ENCODE results near the gene RHNO1.

RHNO1 gene

DNA sequence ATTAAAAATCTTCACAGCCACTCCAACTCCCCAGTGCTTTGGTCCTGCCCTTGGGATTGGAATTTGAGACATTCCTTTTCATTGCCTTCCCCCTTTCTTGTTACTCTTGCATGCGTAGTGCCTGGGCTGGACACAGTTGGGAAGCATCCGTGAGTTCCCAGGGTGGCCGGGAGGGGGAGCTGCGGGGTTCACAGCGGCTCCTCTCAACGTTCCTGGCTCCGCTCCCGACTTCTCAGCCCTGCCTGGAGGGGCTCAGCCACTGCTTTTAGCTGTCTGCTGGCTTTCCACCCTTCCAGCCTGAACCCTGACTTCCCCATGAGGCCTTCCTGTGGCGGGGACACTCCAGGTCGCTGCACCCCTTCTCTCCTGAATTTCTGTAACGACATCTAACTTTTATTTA lies 23.4 kb upstream of the RHNO1 start:
- TF ChIP-seq, protein P1, sequence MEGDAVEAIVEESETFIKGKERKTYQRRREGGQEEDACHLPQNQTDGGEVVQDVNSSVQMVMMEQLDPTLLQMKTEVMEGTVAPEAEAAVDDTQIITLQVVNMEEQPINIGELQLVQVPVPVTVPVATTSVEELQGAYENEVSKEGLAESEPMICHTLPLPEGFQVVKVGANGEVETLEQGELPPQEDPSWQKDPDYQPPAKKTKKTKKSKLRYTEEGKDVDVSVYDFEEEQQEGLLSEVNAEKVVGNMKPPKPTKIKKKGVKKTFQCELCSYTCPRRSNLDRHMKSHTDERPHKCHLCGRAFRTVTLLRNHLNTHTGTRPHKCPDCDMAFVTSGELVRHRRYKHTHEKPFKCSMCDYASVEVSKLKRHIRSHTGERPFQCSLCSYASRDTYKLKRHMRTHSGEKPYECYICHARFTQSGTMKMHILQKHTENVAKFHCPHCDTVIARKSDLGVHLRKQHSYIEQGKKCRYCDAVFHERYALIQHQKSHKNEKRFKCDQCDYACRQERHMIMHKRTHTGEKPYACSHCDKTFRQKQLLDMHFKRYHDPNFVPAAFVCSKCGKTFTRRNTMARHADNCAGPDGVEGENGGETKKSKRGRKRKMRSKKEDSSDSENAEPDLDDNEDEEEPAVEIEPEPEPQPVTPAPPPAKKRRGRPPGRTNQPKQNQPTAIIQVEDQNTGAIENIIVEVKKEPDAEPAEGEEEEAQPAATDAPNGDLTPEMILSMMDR (IDR thresholded peaks at IDR 0.05; ENCODE audit: control insufficient read depth, extremely low read depth, insufficient read depth), result peak; percentile 84
- H3K4me3 ChIP-seq (ENCODE audit: low read depth, low read length), result no peak overlapping the region
- DNase-seq (ENCODE audit: low read depth), result no peak

DNA sequence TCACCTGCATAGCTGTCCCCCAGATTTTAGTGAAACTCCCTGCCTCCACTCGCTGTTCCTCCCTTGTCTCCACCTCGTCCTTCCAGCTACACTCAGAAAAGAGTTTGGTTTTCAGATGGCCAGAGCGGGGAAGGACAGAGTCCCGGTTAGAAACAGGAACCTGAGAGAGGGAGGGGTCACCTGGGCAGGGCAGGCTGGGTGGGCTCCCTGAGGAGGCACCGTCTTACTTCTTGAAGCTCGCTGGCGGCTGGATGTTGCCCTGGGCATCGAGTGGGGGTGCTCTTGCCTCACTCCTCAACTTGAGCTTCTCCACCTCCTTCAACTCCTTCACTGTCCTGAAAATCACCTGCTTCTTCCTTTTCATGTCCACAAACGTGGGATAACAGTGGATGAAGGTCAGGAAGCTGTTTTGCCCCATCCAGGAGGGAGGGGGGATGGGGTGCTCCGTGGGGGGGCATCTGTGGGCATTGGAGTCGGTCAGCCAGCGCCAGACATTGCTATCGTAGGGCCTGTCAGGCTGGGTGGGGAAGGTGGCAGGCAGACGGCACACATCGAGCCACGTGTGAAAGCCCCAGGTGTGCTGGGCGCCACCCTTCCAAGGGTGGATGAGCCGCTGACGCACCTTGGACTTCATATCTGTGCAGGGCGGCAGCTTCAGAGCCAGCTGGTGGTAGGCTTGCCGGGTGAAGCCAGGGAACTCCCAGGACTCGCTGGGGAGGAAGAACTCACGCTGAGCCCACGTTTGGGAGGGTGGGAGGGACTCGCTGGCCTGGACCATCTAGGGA lies 22.2 kb upstream of the RHNO1 start:
- H3K4me3 ChIP-seq (ENCODE audit: low read depth, low read length), result no peak overlapping the region
- TF ChIP-seq, protein P1 (IDR thresholded peaks at IDR 0.05; ENCODE audit: control insufficient read depth, extremely low read depth, insufficient read depth), result no peak
- no peak for DNase-seq (ENCODE audit: low read depth)

DNA sequence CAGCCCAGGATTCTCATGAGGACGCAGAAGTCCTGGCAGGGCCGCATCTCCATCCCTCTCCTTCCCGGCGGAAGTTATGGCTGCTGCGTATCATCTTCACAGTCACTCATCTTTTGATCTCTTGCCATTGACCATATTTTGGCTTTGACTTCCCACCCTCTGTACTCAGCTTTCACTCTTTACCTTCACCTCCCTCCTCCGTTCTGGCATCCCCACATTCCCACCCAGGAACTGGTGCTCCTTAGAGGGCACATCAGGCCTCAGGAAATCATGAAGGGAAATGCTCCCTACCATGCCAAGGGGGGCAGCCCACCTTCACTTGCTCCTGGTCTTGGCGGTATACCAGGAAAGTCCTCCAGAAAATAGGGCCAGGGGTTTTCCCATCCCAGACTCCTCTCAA lies 21.5 kb upstream of the RHNO1 start:
- TF ChIP-seq, protein P1 (IDR thresholded peaks at IDR 0.05; ENCODE audit: control insufficient read depth, extremely low read depth, insufficient read depth), result no peak
- H3K4me3 ChIP-seq (ENCODE audit: low read depth, low read length), result no peak overlapping the region
- no peak for DNase-seq (ENCODE audit: low read depth)

DNA sequence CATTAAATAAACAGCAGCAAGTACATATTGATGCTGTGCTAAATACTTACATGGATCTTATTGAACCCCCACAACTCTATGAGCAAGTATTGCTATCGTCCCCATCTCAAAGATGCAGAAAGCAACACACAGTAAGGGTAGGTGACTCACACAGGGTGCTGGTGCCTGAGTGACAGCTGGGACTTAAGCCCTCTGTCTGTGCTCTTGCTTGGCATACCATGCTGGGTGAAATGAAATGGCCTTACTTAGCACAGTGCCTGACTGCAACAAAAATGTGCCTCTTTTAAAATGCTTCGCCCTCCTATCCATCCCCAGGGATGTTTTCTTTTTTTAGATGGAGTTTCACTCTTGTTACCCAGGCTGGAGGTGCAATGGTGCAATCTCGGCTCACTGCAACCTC lies 21.0 kb upstream of the RHNO1 start:
- TF ChIP-seq, protein P1 (IDR thresholded peaks at IDR 0.05; ENCODE audit: control insufficient read depth, extremely low read depth, insufficient read depth), result no peak
- no peak for DNase-seq (ENCODE audit: low read depth)
- H3K4me3 ChIP-seq (ENCODE audit: low read depth, low read length), result no peak overlapping the region

DNA sequence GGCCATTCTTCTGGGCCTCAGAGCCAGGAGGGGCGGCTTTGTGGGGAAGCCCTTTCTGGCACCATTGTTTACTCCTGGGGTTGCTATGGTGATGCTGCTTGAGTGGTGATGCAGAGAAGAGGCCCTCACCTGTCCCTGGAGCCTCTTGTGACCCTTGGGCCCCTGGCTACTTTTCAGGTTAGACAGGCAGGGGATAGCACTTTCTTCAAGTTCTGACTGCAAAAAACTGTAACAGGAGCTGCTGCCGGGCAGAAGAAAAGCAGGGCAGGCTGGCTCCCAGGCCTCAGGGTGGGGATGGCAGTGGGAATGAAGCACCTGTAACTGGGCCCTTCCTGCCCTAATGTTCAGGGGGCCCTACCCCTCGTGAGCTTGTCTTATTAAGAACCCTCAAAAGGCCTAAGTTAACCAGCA lies 20.0 kb upstream of the RHNO1 start, which contains the start of gene TEX52:
TSS of gene TEX52 (minus strand) at position 19 of the 411 bp plus-strand sequence. CDS start at position 6, 13 bp downstream.
- H3K4me3 ChIP-seq (ENCODE audit: low read depth, low read length), result no peak within 1 kb of the TSS
- no peak for DNase-seq (ENCODE audit: low read depth)
- TF ChIP-seq, protein P1 (IDR thresholded peaks at IDR 0.05; ENCODE audit: control insufficient read depth, extremely low read depth, insufficient read depth), result no peak

DNA sequence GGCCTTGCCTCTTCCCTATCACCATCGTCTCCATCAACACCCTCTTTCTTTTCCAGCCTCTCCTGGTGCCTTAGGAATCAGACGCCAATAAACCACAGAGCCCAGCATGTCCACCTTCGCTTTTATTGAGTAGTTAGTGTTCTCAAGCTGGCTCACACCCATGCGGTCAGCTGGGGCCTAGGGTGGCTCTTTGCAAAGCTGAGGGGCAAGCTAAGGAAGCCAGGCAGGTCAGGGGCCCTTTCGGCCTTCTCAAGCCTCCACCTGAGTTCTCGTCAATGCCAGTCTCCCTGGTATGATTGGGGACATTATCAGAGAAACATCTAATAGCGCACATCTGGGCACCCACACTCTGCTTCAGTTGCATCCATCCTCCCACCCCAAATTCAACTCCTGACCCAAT lies 19.4 kb upstream of the RHNO1 start:
- DNase-seq (ENCODE audit: low read depth), result no peak
- no peak overlapping the region for H3K4me3 ChIP-seq (ENCODE audit: low read depth, low read length)
- TF ChIP-seq, protein P1 (IDR thresholded peaks at IDR 0.05; ENCODE audit: control insufficient read depth, extremely low read depth, insufficient read depth), result no peak

DNA sequence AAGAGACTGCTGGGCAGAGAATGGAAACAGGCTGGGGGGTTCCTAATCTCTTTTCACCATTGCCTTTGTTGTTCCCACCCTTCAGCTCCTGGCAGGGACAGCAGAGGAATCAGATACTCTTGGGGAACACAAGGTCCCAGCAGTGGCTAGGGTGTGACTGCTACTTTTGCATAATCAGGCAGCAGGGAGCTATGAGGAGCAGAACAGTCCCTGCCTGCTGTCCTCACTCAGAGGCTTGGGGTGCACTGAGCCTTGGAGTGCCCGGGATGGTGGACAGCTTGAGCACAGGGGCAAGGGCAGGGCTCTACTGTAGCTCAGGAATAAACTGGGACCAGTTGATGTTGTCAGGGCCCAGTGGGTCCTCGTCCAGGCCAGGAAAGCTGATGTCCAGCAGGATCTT lies 18.7 kb upstream of the RHNO1 start:
- DNase-seq (ENCODE audit: low read depth), result no peak
- TF ChIP-seq, protein P1 (IDR thresholded peaks at IDR 0.05; ENCODE audit: control insufficient read depth, extremely low read depth, insufficient read depth), result no peak
- H3K4me3 ChIP-seq (ENCODE audit: low read depth, low read length), result no peak overlapping the region
